Measurements from ENCODE around the gene HDLBP.

DNA sequence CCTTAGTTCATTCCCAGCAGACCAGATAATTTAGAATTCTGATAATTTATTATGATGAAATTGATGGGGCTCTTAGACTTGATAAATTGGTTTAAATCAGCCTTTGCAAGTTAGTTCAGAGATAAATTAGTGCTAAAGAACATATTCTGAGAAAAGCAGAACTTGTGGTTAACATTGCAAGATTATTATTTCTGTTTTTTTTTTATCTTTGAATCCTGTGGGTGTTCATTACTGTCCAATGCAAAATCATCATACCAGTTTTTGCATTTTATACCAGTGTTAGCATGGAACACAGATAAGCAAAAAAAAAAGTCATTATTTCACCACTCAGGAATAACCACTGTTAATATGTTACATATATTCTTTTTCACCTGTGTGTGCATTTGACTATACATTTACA, 9.3 kb upstream of the HDLBP start:
- TF ChIP-seq, protein P1, sequence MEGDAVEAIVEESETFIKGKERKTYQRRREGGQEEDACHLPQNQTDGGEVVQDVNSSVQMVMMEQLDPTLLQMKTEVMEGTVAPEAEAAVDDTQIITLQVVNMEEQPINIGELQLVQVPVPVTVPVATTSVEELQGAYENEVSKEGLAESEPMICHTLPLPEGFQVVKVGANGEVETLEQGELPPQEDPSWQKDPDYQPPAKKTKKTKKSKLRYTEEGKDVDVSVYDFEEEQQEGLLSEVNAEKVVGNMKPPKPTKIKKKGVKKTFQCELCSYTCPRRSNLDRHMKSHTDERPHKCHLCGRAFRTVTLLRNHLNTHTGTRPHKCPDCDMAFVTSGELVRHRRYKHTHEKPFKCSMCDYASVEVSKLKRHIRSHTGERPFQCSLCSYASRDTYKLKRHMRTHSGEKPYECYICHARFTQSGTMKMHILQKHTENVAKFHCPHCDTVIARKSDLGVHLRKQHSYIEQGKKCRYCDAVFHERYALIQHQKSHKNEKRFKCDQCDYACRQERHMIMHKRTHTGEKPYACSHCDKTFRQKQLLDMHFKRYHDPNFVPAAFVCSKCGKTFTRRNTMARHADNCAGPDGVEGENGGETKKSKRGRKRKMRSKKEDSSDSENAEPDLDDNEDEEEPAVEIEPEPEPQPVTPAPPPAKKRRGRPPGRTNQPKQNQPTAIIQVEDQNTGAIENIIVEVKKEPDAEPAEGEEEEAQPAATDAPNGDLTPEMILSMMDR (IDR thresholded peaks at IDR 0.05): no peak
- TF ChIP-seq POLR2A (IDR thresholded peaks at IDR 0.05): no peak

All from tibial nerve (tissue), 3 donors.